GM21381 (cell line): ENCODE data around the gene WWOX.

Source experiments
- ATAC-seq: cut with Tn5 transposase; IDR thresholded peaks from one replicate; pipeline ENCODE4 v1.9.1; 2021; ENCODE audit warnings: mild to moderate bottlenecking, moderate library complexity; ENCODE audit not compliant: unreplicated experiment

WWOX gene

DNA sequence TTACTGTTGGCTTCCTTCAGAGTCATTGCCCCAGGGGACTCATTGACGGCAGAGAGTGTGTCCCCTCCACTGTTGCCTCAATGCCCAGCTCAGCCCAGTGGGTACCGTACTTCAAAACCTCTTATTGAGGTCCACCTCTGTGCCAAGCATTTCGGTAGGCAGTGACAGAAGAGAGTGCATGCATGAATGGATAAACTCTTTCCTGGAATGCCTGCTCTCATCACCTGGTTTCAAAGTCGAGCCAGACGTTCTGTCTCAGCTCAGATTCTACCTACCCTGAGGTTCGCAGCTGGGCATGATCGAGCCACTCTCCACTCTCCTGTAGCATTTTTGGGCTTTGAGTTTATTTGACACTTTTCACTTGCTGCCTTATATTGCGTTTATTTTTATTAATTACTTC lies 854.1 kb downstream of the WWOX start:
- ATAC-seq = no peak

- ATAC-seq = no peak
Measured at GRCh38 chr16:78955206-78955605, 855.8 kb downstream of the WWOX start.

DNA sequence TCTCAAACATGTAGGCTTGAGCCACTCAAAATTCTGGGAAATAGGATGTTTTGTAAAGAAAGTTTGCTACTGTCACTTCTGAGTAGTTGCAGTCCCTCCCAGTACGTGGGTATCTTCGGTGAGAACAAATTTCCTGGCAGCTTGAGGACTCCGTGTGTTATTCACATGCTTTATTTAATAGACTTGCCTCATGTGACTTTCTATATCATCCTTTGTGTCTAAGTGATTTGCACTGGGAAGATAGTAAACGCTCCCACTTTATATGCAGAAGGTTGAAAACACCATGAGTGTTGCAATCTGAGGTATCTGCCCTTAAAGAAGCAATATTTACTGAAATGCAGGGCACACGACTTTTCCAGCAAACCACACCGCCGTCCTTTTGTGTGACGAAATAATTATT lies 857.4 kb downstream of the WWOX start:
- no peak for ATAC-seq

GRCh38 chr16:78957317-78958100 lies 858.1 kb downstream of the WWOX start:
- no peak for ATAC-seq

GRCh38 chr16:78961464-78961863 lies 862.0 kb downstream of the WWOX start:
- peak; percentile 39 for ATAC-seq

DNA sequence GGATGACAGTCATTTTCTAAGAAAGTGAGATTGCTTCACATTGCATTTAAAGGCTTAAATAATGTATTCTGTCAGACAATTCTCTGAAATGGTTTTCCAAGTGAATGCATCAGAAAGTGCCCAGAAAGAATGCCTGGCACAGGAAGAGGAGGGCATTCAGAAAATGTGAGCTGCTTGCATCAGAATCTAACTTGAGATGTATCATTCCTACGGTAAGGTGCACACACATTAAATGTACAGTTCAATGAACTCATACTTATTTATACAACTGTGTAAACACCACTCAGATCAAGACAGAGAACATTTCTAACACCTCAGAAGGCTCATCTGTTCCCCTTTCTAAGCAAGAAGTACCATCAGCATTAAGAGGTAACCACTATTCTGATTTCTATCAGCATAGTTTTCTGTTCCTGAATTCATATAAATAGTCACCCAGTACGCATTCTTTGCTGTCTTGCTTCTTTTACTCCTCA lies 863.0 kb downstream of the WWOX start:
- ATAC-seq = peak; percentile 96

- ATAC-seq = no peak
Measured at GRCh38 chr16:78967948-78968347, 868.5 kb downstream of the WWOX start.

DNA sequence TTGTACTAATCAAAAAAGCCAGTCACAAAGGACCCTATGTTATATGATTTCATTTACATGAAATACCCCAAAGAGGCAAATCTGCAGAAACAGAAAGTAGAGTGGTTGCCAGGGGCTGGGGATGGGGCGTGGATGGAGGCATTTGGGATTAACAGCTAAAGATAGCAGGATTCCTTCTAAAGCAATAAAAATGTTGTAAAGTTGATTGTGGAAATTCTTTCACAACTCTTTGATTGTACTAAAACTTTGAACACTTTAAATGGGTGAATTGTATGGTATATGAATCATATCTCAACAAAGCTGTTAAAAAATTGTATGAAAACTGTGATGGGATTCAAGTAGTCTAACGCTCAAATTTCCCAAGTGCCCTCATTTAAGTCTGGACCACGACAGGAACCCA lies 870.3 kb downstream of the WWOX start:
- no peak for ATAC-seq

DNA sequence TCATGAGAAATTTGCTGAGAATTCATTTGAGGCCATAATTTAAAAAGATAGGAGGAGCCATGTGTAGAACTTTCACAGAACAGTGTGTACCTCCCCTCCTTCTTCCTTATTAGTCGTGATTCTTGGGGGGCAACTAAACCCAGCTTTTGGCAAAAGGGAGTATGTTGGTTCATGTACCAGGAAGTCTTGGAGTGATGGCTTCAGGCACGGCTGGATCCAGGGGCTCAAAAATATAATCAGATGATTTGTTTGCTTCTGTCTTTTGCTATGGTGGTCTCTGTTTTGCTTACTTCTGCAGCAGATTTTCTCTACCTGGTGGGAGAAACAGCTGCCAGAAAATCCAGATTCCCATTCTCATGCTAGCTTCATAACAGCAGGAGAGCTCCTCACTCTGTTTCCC lies 871.2 kb downstream of the WWOX start:
- ATAC-seq = no peak

- ATAC-seq = no peak
Measured at GRCh38 chr16:78972006-78972405, 872.6 kb downstream of the WWOX start.

GRCh38 chr16:78972986-78973385 lies 873.5 kb downstream of the WWOX start:
- ATAC-seq = no peak

GRCh38 chr16:78976212-78976611 lies 876.8 kb downstream of the WWOX start:
- no peak for ATAC-seq

- no peak for ATAC-seq
Measured at GRCh38 chr16:78980825-78981224, 881.4 kb downstream of the WWOX start.

DNA sequence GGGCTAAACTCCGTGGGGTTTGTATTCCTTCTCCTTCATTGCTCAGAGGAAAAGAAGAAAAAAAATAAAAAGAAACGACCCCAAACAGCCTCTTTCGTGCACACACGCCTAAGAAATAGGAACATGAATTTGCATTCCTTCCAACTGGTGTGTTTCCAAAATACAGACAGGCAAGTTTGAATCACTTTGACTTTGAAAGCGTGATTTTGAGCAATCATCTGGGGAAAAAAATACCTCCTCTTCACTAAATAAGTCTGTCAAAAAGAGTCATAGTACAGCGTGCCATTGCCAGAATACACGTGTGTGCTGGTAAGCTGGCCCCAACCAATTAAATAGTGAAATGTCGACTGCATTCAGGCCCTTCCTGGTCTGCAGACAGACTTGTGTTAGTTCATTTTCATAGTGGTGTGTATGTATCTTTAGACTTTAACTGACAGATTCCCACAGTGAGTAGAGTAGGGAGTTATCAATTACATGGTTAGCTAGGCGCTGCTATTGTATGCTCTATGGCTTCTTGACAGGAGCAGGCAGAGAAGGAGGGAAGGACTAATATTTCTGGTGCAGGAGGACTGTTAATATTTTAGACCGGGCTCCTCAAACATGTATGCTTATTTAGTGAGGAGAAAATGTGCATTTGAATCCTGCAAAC lies 882.8 kb downstream of the WWOX start:
- ATAC-seq = no peak

DNA sequence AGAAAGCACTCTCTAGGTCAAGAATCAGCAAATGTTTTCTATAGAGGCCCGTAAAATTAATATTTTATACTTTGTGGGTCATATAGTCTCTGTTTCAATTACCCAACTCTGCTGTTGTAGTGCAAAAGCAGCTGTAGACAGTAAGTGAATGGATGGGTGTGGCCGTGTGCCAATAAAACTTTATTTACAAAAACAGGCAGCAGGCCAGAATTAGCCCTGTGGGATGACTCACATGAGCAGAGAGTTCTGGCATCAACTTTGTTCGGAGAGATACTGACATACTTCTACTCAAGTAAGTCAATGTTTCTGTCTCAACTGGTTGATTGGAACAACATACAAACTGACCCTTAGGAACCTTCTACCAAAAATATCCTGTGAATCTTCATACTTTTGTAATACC lies 884.9 kb downstream of the WWOX start:
- no peak for ATAC-seq

- no peak for ATAC-seq
Measured at GRCh38 chr16:78984887-78985464, 885.5 kb downstream of the WWOX start.

DNA sequence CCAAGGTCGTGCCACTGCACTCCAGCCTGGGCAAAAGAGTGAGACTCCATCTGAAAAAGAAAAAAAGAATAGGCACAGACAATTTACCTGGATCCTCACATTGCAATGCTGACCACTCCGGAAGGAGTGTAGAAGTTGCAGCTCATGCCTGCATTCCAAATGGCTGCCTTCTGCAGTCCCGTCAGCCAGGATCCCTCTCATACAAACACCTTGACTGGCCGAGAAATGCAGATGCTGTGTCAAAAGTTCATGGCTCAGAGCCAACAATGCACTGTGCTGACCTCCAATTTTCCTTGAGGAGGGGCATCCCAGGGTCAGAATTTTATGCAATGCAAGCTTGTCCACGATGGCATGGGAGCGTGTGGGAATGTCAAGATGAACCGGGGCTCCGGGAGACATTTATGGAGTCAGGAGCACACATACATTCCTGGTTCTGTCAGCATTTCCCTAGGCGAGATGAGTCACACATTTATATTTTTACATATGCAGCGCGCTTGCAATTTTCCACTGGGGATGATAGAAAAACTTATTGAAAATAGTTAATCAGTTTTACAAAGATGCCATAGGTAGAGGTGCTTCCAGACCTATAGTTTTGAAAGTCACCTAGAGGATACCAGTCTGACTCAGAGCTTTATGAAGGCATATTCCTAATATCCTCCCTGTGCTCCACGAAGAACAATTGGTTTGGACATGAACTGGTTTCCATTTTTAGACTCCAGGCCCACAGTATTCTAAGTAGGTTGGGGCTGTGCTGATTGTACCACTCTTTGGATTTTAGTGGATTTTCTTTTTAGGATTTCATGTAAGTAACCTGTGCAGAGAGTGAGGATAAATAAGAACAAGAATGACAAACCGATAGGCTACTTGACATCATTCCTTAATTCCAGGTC lies 886.5 kb downstream of the WWOX start:
- ATAC-seq = no peak

GRCh38 chr16:78987666-78988065 lies 888.2 kb downstream of the WWOX start:
- no peak for ATAC-seq

GRCh38 chr16:78988361-78988969 lies 889.0 kb downstream of the WWOX start:
- ATAC-seq = no peak

DNA sequence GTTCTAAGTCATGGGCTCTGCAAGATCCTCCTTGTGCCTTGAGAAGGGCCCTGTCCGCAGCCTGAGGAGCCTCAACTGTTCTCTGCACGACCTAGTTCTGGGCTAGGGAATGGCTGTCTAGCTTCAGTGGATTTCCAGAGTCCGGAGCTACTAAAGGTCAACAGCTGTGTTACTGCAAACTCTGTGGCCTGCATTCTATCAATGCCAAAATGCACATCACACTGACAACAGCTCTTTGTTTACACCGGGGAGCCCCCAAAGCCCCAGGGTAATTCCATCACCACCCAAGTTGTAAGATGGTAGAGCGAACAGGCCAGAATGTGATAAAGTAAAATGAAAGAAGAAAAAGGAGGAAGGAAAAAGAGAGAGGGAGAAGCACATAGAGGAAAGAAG lies 890.9 kb downstream of the WWOX start:
- ATAC-seq = no peak

GRCh38 chr16:78992001-78992400 lies 892.5 kb downstream of the WWOX start:
- ATAC-seq = no peak
